Natural killer cell treated with Interleukin-12 subunit alpha and Interleukin-12 subunit beta and Interleukin-15 and Interleukin-18, amount 100 ng/mL, for 72 hours (primary cell): ENCODE data around the gene AFDN. TPM values are rescaled to one million over a fixed set of nuclear protein-coding genes. Genes with fewer than 3 reads are reported as not detected.

Experiments
- ATAC-seq, 2 donors: fragments of 150-1000 bp; cut with Tn5 transposase in 1 of 2; sonication (Bioruptor Pico), chemical (Tn5 transposase) in 1 of 2; 2 replicates each; pipeline ENCODE4 v1.10.0; 2021
- DNase-seq: peaks from one replicate; pipeline ENCODE4 v3.0.0; 2022; ENCODE audit warnings: low spot score
- H3K27ac Mint-ChIP-seq, 2 donors: 1 replicate in 1 of 2; 2 replicates in 1 of 2; pipeline ENCODE4 v1.8.0; 2022; ENCODE audit warnings: mixed read lengths in 2 of 2, mild to moderate bottlenecking in 1 of 2, moderate library complexity in 1 of 2
- H3K27me3 Mint-ChIP-seq, 2 donors: 1 replicate in 1 of 2; 2 replicates in 1 of 2; pipeline ENCODE4 v1.8.0; 2022; ENCODE audit warnings: mixed read lengths in 2 of 2
- H3K36me3 Mint-ChIP-seq: one replicate; pipeline ENCODE4 v1.8.0; 2022; ENCODE audit warnings: mixed read lengths
- H3K4me1 Mint-ChIP-seq, 2 donors: 1 replicate in 1 of 2; 2 replicates in 1 of 2; pipeline ENCODE4 v1.8.0; 2022; ENCODE audit warnings: low read depth in 2 of 2, mixed read lengths in 2 of 2, mild to moderate bottlenecking in 1 of 2
- H3K4me3 Mint-ChIP-seq: one replicate; pipeline ENCODE4 v1.8.0; 2022; ENCODE audit warnings: mixed read lengths
- H3K9me3 Mint-ChIP-seq: 2 replicates; pipeline ENCODE4 v1.8.0; 2022; ENCODE audit warnings: mixed read lengths
- total RNA-seq, 2 donors: library from RNA; stranded (reverse); gene quantifications; one replicate each; pipeline ENCODE4 v1.2.3, GENCODE V29; 2022

The AFDN gene
- total RNA-seq, 2 donors from 2014 or later, result 36.6 to 37.9 TPM

GRCh38 chr6:167866642-167867041 lies 39.9 kb downstream of the AFDN start:
- H3K9me3 Mint-ChIP-seq, result no peaks in the 10 kb centered on the region
- ATAC-seq (no peak), DNase-seq (no peak)
- peaks cover 4 to 5% of the 10 kb centered on the region in 2 donors for H3K27me3 Mint-ChIP-seq
- no peak overlapping the region for H3K4me3 Mint-ChIP-seq
- H3K4me1 Mint-ChIP-seq, result no peaks in the 10 kb centered on the region
- peaks cover 4% of the 10 kb centered on the region for H3K36me3 Mint-ChIP-seq
- no peak overlapping the region for H3K27ac Mint-ChIP-seq

- DNase-seq, result no peak
- peaks cover 0 to 6% of the 10 kb centered on the region in 2 donors for H3K27me3 Mint-ChIP-seq
- H3K4me1 Mint-ChIP-seq, result no peaks in the 10 kb centered on the region
- no peaks in the 10 kb centered on the region for H3K9me3 Mint-ChIP-seq
- ATAC-seq, result no peak
- no peak overlapping the region for H3K4me3 Mint-ChIP-seq
- H3K27ac Mint-ChIP-seq, result no peak overlapping the region
- peaks cover 4% of the 10 kb centered on the region for H3K36me3 Mint-ChIP-seq
These were observed 43.6 kb downstream of the AFDN start for GRCh38 chr6:167870321-167870720.

GRCh38 chr6:167872538-167873210 lies 46.0 kb downstream of the AFDN start:
- peaks cover 0 to 11% of the 10 kb centered on the region in 2 donors for H3K27me3 Mint-ChIP-seq
- ATAC-seq, result no peak
- peaks cover 4% of the 10 kb centered on the region for H3K36me3 Mint-ChIP-seq
- no peaks in the 10 kb centered on the region for H3K4me1 Mint-ChIP-seq
- no peak overlapping the region for H3K4me3 Mint-ChIP-seq
- DNase-seq, result no peak
- H3K27ac Mint-ChIP-seq, result no peak overlapping the region
- H3K9me3 Mint-ChIP-seq, result no peaks in the 10 kb centered on the region

GRCh38 chr6:167877994-167878779 lies 51.5 kb downstream of the AFDN start:
- DNase-seq (no peak), ATAC-seq (no peak)
- Mint-ChIP-seq H3K9me3 (no peaks in the 10 kb centered on the region), H3K36me3 (no peaks in the 10 kb centered on the region), H3K27ac (no peak overlapping the region), H3K4me1 (no peaks in the 10 kb centered on the region), H3K27me3 (peaks cover 8% of the 10 kb centered on the region in 2 donors), H3K4me3 (no peak overlapping the region)

GRCh38 chr6:167879612-167880011 lies 52.9 kb downstream of the AFDN start:
- no peak overlapping the region for H3K4me3 Mint-ChIP-seq
- no peak overlapping the region for H3K27ac Mint-ChIP-seq
- no peak for DNase-seq
- H3K27me3 Mint-ChIP-seq, result peaks cover 8% of the 10 kb centered on the region in 2 donors
- H3K4me1 Mint-ChIP-seq, result no peaks in the 10 kb centered on the region
- no peaks in the 10 kb centered on the region for H3K36me3 Mint-ChIP-seq
- H3K9me3 Mint-ChIP-seq, result no peaks in the 10 kb centered on the region
- no peak for ATAC-seq

GRCh38 chr6:167881327-167881726 lies 54.6 kb downstream of the AFDN start:
- H3K9me3 Mint-ChIP-seq, result no peaks in the 10 kb centered on the region
- H3K4me3 Mint-ChIP-seq, result no peak overlapping the region
- H3K36me3 Mint-ChIP-seq, result no peaks in the 10 kb centered on the region
- ATAC-seq (no peak), DNase-seq (no peak)
- H3K27me3 Mint-ChIP-seq, result peaks cover 8% of the 10 kb centered on the region in 2 donors
- H3K27ac Mint-ChIP-seq, result no peak overlapping the region
- H3K4me1 Mint-ChIP-seq, result no peaks in the 10 kb centered on the region

GRCh38 chr6:167882244-167882643 lies 55.5 kb downstream of the AFDN start:
- H3K27ac Mint-ChIP-seq, result no peak overlapping the region
- no peak overlapping the region for H3K4me3 Mint-ChIP-seq
- H3K4me1 Mint-ChIP-seq, result no peaks in the 10 kb centered on the region
- peaks cover 3 to 8% of the 10 kb centered on the region in 2 donors for H3K27me3 Mint-ChIP-seq
- DNase-seq, result no peak
- no peaks in the 10 kb centered on the region for H3K36me3 Mint-ChIP-seq
- H3K9me3 Mint-ChIP-seq, result no peaks in the 10 kb centered on the region
- ATAC-seq, result no peak

GRCh38 chr6:167888098-167888497 lies 61.4 kb downstream of the AFDN start:
- H3K27me3 Mint-ChIP-seq, result no peaks in the 10 kb centered on the region
- DNase-seq, result no peak
- no peaks in the 10 kb centered on the region for H3K9me3 Mint-ChIP-seq
- H3K36me3 Mint-ChIP-seq, result no peaks in the 10 kb centered on the region
- H3K4me3 Mint-ChIP-seq, result no peak overlapping the region
- no peak for ATAC-seq
- no peaks in the 10 kb centered on the region for H3K4me1 Mint-ChIP-seq
- H3K27ac Mint-ChIP-seq, result no peak overlapping the region

GRCh38 chr6:167892835-167893815 lies 66.4 kb downstream of the AFDN start:
- Mint-ChIP-seq H3K4me1 (no peaks in the 10 kb centered on the region), H3K36me3 (no peaks in the 10 kb centered on the region), H3K27ac (no peak overlapping the region), H3K9me3 (no peaks in the 10 kb centered on the region), H3K27me3 (peaks cover 0 to 3% of the 10 kb centered on the region in 2 donors), H3K4me3 (no peak overlapping the region)
- DNase-seq (no peak), ATAC-seq (peak; percentile 24 to 28)

- Mint-ChIP-seq H3K4me1 (no peaks in the 10 kb centered on the region), H3K4me3 (no peak overlapping the region), H3K27me3 (peaks cover 0 to 3% of the 10 kb centered on the region in 2 donors), H3K36me3 (no peaks in the 10 kb centered on the region), H3K27ac (no peak overlapping the region), H3K9me3 (no peaks in the 10 kb centered on the region)
- DNase-seq (no peak), ATAC-seq (no peak)
These were observed 68.3 kb downstream of the AFDN start for GRCh38 chr6:167894965-167895364.

- ATAC-seq (no peak), DNase-seq (no peak)
- peaks cover 0 to 3% of the 10 kb centered on the region in 2 donors for H3K27me3 Mint-ChIP-seq
- H3K4me3 Mint-ChIP-seq, result no peak overlapping the region
- no peak overlapping the region for H3K27ac Mint-ChIP-seq
- no peaks in the 10 kb centered on the region for H3K9me3 Mint-ChIP-seq
- H3K36me3 Mint-ChIP-seq, result no peaks in the 10 kb centered on the region
- H3K4me1 Mint-ChIP-seq, result no peaks in the 10 kb centered on the region
These were observed 69.9 kb downstream of the AFDN start for GRCh38 chr6:167896648-167897047.

- Mint-ChIP-seq H3K27ac (no peak overlapping the region), H3K27me3 (peaks cover 0 to 3% of the 10 kb centered on the region in 2 donors), H3K4me1 (no peaks in the 10 kb centered on the region), H3K4me3 (no peak overlapping the region), H3K36me3 (no peaks in the 10 kb centered on the region), H3K9me3 (no peaks in the 10 kb centered on the region)
- no peak for ATAC-seq
- DNase-seq, result no peak
These were observed 72.1 kb downstream of the AFDN start for GRCh38 chr6:167898673-167899311.

GRCh38 chr6:167904791-167905190 lies 78.1 kb downstream of the AFDN start:
- Mint-ChIP-seq H3K9me3 (no peaks in the 10 kb centered on the region), H3K27me3 (peaks cover 5 to 7% of the 10 kb centered on the region in 2 donors), H3K4me1 (no peaks in the 10 kb centered on the region), H3K4me3 (no peak overlapping the region), H3K36me3 (no peaks in the 10 kb centered on the region), H3K27ac (no peak overlapping the region)
- ATAC-seq (no peak), DNase-seq (no peak)
